Progenitor cell of endocrine pancreas (in vitro differentiated cells): Measurements from ENCODE around the gene OSBPL6. TPM values are rescaled to one million over a fixed set of nuclear protein-coding genes. Genes with fewer than 3 reads are reported as not detected.
"Not testable (repeated sequence)": the region's sequence is repeated elsewhere in the genome, so short reads cannot be mapped to it uniquely, and the experiment has no call there.

Source experiments
- DNase-seq: peaks from one replicate; pipeline ENCODE4 v3.0.0; 2021; ENCODE audit warnings: low spot score; ENCODE audit not compliant: unreplicated experiment
- H3K27ac Mint-ChIP-seq: 2 replicates; pipeline ENCODE4 v1.8.0; 2021; ENCODE audit warnings: mild to moderate bottlenecking, moderate library complexity, mixed read lengths
- H3K27me3 Mint-ChIP-seq: 2 replicates; pipeline ENCODE4 v1.8.0; 2021; ENCODE audit warnings: mixed read lengths
- H3K36me3 Mint-ChIP-seq: 2 replicates; pipeline ENCODE4 v1.8.0; 2022; ENCODE audit warnings: mixed read lengths; ENCODE audit not compliant: insufficient read depth
- H3K4me1 Mint-ChIP-seq: 2 replicates; pipeline ENCODE4 v1.8.0; 2021; ENCODE audit warnings: low read depth, mixed read lengths
- H3K4me3 Mint-ChIP-seq: 2 replicates; pipeline ENCODE4 v1.8.0; 2021; ENCODE audit warnings: low read depth, mild to moderate bottlenecking, moderate library complexity, mixed read lengths
- H3K9me3 Mint-ChIP-seq: 2 replicates; pipeline ENCODE4 v1.8.0; 2021; ENCODE audit warnings: low read depth, mixed read lengths
- total RNA-seq: library from RNA; stranded (reverse); gene quantifications from 2 replicates; pipeline ENCODE4 v1.2.1, GENCODE V29; 2021
- TF ChIP-seq, protein P1 (sequence below): fragments of 200-600 bp; sonication (generic); IDR thresholded peaks from one replicate; pipeline ENCODE4 v1.5.0; 2021; ENCODE audit warnings: antibody characterized with exemption, mild to moderate bottlenecking; ENCODE audit not compliant: unreplicated experiment

Gene OSBPL6
- total RNA-seq, 1 donor from 2014 or later: 2.4 TPM

DNA sequence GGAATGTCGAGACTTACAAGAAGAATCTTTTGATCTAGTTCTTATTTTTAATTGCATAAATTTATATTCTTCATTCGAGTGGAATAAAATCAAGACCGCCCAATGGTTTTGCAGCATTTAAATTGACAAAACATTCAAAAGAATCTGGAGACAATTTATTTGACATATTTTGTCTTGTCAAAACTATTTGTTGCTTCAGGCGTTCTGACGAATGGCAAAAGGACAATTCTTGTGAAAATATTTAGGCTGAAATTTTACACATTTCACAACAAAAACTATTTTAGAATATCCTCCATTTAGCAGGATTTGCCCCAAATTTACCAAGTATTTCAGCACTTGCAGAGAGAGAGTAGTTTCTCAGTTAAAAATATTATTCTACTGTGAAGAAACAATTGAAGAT is 214.9 kb downstream of the OSBPL6 start:
- no peaks in the 10 kb centered on the region for H3K27me3 Mint-ChIP-seq
- no peak overlapping the region for H3K4me3 Mint-ChIP-seq
- TF ChIP-seq, protein P1, sequence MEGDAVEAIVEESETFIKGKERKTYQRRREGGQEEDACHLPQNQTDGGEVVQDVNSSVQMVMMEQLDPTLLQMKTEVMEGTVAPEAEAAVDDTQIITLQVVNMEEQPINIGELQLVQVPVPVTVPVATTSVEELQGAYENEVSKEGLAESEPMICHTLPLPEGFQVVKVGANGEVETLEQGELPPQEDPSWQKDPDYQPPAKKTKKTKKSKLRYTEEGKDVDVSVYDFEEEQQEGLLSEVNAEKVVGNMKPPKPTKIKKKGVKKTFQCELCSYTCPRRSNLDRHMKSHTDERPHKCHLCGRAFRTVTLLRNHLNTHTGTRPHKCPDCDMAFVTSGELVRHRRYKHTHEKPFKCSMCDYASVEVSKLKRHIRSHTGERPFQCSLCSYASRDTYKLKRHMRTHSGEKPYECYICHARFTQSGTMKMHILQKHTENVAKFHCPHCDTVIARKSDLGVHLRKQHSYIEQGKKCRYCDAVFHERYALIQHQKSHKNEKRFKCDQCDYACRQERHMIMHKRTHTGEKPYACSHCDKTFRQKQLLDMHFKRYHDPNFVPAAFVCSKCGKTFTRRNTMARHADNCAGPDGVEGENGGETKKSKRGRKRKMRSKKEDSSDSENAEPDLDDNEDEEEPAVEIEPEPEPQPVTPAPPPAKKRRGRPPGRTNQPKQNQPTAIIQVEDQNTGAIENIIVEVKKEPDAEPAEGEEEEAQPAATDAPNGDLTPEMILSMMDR: no peak
- no peak overlapping the region for H3K27ac Mint-ChIP-seq
- no peak for DNase-seq
- no peaks in the 10 kb centered on the region for H3K9me3 Mint-ChIP-seq
- peaks cover 4% of the 10 kb centered on the region for H3K4me1 Mint-ChIP-seq
- no peaks in the 10 kb centered on the region for H3K36me3 Mint-ChIP-seq

DNA sequence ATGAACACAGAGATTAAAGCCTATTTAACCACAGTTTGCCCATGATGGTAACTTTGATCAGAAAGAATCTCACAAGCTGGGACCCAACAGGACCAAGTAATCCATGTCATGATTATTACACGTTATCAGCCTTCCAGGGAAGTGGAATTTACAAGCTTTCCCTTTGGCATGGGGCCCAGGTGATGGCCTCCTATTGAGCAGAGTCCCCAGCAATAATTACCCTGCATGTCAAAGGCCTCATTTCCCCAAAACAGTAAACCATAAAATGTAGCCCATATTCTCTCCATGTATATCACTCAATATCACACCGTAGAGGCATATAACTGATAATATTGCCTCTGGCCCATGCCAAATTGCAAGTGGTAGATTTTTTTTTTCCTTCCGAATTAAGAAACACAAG is 217.7 kb downstream of the OSBPL6 start:
- no peak for DNase-seq
- TF ChIP-seq, protein P1: no peak
- peak overlapping the region; percentile 21 for H3K4me3 Mint-ChIP-seq
- no peaks in the 10 kb centered on the region for H3K36me3 Mint-ChIP-seq
- peaks cover 10% of the 10 kb centered on the region for H3K4me1 Mint-ChIP-seq
- no peaks in the 10 kb centered on the region for H3K9me3 Mint-ChIP-seq
- no peaks in the 10 kb centered on the region for H3K27me3 Mint-ChIP-seq
- no peak overlapping the region for H3K27ac Mint-ChIP-seq

DNA sequence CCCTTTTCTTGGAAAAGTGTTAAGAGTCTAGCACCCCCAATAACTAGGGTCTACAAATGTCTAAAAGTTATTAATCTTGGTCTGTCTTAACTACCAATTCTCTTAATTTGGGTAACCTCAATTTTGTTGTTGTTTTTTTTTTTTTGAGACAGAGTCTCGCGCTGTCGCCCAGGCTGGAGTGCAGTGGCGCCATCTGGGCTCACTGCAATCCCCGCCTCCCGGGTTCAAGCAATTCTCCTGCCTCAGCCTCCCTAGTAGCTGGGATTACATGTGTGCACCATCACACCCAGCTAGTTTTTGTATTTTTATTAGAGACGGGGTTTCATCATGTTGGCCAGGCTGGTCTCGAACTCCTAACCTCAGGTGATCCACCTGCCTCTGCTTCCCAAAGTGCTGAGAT is 218.1 kb downstream of the OSBPL6 start:
- H3K4me1 Mint-ChIP-seq: peaks cover 10% of the 10 kb centered on the region
- not testable (repeated sequence) for H3K9me3 Mint-ChIP-seq, H3K4me3 Mint-ChIP-seq, H3K27ac Mint-ChIP-seq, H3K27me3 Mint-ChIP-seq, DNase-seq, H3K36me3 Mint-ChIP-seq

DNA sequence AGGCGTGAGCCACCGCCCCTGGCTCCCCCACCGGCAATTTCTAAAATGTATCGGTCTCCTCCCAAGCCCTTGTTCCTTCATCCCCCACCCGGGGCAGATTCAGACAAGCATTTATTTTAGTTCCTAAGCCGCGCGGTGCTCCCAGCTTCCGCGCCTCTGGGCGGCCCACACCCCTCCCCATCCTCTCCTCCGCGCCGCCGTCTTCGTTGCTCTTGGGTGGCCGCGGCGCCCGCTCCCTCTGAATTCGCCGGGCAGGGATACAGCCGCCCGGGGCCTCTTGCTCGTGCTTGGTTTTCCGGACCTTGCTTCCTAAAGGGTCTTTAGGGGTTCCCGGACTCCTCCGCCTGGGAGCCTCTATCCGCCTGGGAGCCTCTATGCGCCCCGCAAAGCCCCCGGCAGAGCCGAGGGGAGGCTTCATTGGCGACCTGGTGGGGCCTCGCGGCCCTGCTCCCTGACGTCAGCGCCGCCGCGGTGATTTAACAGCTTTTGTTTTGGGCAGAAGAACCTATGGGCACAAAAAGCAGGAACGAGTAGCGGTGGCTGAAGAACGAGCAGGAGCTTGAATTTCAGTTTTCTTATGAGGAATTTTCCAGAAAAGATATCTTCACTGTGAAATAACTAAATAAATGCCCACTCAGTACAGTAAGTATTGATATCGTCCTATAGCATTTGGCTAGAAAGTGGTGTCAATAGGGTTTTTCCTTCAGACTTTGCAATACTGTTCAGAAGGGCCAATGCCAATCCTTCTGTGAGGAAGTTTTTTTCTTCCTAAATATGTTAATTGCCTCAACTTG is 219.4 kb downstream of the OSBPL6 start:
- H3K9me3 Mint-ChIP-seq: no peaks in the 10 kb centered on the region
- H3K4me1 Mint-ChIP-seq: peaks cover 10% of the 10 kb centered on the region
- no peaks in the 10 kb centered on the region for H3K36me3 Mint-ChIP-seq
- TF ChIP-seq, protein P1: no peak
- no peaks in the 10 kb centered on the region for H3K27me3 Mint-ChIP-seq
- H3K27ac Mint-ChIP-seq: peak overlapping the region; percentile 99
- DNase-seq: peak; percentile 59
- peak overlapping the region; percentile 93 for H3K4me3 Mint-ChIP-seq

DNA sequence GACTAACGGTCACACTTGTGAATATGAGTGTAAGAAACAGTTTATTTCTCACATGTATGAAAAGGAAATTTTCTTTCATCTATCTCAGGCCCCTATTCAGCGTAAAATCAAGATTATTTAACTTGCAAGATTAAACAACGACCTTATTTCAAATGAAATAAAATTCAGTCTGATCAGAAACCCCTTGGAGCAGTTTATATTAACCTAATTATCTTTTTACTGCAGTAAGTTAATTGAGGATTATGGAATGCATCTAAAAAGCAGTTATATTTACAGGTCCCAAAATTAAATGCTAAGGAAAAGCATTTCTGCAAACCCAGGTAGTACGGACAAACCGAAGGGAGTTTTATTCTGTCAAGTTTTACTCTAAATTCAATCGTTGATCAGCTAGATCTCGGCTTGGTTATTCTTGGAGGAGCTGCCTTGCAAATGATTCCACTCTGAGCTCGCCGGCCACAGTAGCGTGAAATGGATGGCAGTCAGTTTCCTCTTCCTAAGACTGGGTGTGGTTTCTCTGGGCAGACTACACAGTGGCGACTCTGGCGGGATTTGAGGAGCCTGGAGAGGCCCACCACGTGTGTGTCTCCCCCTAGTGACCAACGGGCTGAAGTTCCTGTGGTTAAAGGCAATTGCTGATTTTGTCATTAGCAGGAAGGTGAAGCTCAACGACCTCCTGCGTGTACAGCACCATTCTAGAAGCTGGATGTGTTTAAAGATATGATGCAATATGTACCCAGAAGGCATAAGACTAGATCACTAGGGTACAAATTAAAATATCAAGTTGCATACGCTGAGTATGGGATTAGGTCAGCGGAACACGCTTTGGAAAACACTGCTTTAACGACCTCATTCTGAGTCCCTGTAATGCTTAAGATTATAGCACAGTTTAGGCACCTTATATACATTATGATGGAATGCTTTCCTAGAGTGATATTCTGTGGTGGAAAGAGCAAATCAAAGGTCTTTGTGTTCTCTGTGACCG is 220.2 kb downstream of the OSBPL6 start:
- peak; percentile 77 for DNase-seq
- H3K27me3 Mint-ChIP-seq: no peaks in the 10 kb centered on the region
- peak overlapping the region; percentile 99 for H3K27ac Mint-ChIP-seq
- peaks cover 10% of the 10 kb centered on the region for H3K4me1 Mint-ChIP-seq
- no peaks in the 10 kb centered on the region for H3K36me3 Mint-ChIP-seq
- no peaks in the 10 kb centered on the region for H3K9me3 Mint-ChIP-seq
- H3K4me3 Mint-ChIP-seq: peak overlapping the region; percentile 93
- TF ChIP-seq, protein P1: peak; percentile 88
